ENCODE data around the gene BTN3A1.

DNA sequence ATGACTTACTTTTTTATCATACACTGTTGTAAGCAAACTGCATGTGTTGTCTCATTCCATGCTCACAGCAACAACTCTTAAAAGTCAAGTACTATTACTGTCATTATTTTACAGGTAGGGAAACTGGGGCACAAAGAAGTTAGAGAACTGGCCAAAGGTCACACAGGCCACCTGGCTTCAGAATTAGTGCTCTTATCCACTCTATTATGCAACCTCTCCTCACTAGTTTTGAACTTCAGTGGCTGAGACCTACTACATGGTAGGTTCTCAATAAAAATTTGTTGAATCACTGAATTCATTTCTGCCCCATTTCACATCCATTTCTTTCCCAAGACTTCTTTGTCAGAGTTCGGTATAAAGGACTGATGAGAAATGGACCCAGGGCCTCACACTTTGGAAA lies 35.9 kb downstream of the BTN3A1 start:
- no peak for TF ChIP-seq GATA3 (IDR thresholded peaks at IDR 0.05; ENCODE audit: low read depth, low read length)
- no peak for TF ChIP-seq GATA2 (IDR thresholded peaks at IDR 0.05; ENCODE audit: low read depth, low read length)
